Osteocyte (in vitro differentiated cells): ENCODE measurements around the gene BANF2. TPM values are rescaled to one million over a fixed set of nuclear protein-coding genes. Genes with fewer than 3 reads are reported as not detected.

Experiments used
- DNase-seq: peaks from one replicate; pipeline ENCODE4 v3.0.0; 2021; ENCODE audit warnings: mixed read lengths; ENCODE audit not compliant: unreplicated experiment; ENCODE audit errors: extremely low spot score
- H3K27ac Mint-ChIP-seq: one replicate; pipeline ENCODE4 v1.8.0; 2021; ENCODE audit warnings: mild to moderate bottlenecking, mixed read lengths; ENCODE audit not compliant: unreplicated experiment
- H3K27me3 Mint-ChIP-seq: one replicate; pipeline ENCODE4 v1.8.0; 2021; ENCODE audit warnings: mixed read lengths; ENCODE audit not compliant: unreplicated experiment
- H3K36me3 Mint-ChIP-seq: one replicate; pipeline ENCODE4 v1.8.0; 2021; ENCODE audit warnings: mixed read lengths; ENCODE audit not compliant: unreplicated experiment
- H3K4me1 Mint-ChIP-seq: one replicate; pipeline ENCODE4 v1.8.0; 2021; ENCODE audit warnings: mixed read lengths; ENCODE audit not compliant: unreplicated experiment
- H3K4me3 Mint-ChIP-seq: one replicate; pipeline ENCODE4 v1.8.0; 2021; ENCODE audit warnings: mild to moderate bottlenecking, moderate library complexity, mixed read lengths; ENCODE audit not compliant: unreplicated experiment
- H3K9me3 Mint-ChIP-seq: one replicate; pipeline ENCODE4 v1.8.0; 2021; ENCODE audit warnings: mixed read lengths; ENCODE audit not compliant: unreplicated experiment
- total RNA-seq: library from RNA; stranded (reverse); gene quantifications from 2 replicates; pipeline ENCODE4 v1.2.1, GENCODE V29; 2021
- TF ChIP-seq, protein P1 (sequence below): fragments of 200-600 bp; sonication (generic); IDR thresholded peaks from 2 replicates; pipeline ENCODE4 v1.5.0; 2021; ENCODE audit warnings: antibody characterized with exemption, mild to moderate bottlenecking, moderate library complexity

BANF2 gene
- total RNA-seq, 1 donor from 2014 or later = not detected

DNA sequence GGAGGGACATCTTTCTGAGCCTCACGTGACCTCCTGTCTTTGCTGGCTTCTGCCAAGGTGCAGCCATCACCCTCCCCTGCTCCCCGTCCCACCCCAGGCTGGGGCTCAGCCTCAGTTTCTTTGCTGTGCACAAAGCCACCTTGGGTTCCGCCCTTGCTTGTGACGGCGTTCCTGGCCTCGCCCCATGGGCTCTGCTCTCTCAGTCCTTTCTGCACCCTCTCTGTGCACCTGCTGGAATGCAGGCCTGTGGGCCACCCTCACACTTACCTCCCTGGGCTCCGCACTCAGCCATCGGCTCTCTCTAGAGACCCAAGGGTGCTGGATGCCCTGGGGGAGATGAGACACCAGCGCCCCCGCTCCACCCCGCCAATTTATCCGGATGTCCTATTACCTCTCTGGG, 28.3 kb downstream of the BANF2 start:
- TF ChIP-seq, protein P1, sequence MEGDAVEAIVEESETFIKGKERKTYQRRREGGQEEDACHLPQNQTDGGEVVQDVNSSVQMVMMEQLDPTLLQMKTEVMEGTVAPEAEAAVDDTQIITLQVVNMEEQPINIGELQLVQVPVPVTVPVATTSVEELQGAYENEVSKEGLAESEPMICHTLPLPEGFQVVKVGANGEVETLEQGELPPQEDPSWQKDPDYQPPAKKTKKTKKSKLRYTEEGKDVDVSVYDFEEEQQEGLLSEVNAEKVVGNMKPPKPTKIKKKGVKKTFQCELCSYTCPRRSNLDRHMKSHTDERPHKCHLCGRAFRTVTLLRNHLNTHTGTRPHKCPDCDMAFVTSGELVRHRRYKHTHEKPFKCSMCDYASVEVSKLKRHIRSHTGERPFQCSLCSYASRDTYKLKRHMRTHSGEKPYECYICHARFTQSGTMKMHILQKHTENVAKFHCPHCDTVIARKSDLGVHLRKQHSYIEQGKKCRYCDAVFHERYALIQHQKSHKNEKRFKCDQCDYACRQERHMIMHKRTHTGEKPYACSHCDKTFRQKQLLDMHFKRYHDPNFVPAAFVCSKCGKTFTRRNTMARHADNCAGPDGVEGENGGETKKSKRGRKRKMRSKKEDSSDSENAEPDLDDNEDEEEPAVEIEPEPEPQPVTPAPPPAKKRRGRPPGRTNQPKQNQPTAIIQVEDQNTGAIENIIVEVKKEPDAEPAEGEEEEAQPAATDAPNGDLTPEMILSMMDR = no peak
- DNase-seq = no peak
- Mint-ChIP-seq H3K27me3 (peaks cover 27% of the 10 kb centered on the region), H3K4me1 (peaks cover 2% of the 10 kb centered on the region), H3K36me3 (no peaks in the 10 kb centered on the region), H3K4me3 (no peak overlapping the region), H3K27ac (no peak overlapping the region), H3K9me3 (no peaks in the 10 kb centered on the region)

DNA sequence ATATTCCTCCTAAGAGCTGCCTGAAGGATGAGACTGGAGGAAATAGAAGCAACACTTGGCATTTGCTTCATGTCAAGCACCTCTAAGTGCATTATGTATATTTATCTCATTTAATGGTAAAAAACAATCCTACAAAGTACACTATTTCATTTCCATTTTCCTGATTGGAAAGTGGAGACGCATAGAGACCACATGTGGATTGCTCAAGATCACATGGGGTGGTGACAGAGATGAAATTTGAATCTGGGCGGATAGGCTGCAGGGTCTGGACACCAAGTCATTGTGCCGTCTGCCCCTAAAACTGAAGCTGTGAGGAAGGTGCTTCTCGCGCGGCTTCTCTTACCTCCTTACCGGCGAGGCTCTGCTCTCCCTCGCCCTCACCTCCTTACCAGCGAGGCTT, 30.3 kb downstream of the BANF2 start:
- TF ChIP-seq, protein P1 = no peak

DNA sequence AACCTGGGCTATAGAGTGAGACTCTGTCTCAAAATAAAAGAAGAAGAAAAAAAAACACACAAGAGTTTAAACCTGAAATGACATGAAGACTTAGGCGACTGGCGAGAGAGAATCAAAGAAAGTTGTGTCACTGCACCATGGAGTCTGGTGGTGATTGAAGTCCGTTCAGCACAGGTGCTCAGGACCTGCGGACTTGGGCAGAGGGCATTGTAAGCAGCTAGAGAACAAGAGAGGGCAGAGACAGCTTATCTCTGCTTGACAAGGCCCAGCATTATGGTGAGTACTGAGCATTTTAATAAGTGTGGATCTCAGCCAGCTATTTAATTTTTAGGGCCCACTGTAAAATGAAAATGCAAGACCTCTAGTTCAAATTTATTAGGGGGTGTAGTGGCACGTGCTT, 31.5 kb downstream of the BANF2 start:
- no peaks in the 10 kb centered on the region for H3K9me3 Mint-ChIP-seq

More for the DNA sequence above, 30.3 kb downstream of the BANF2 start:
- peaks cover 22% of the 10 kb centered on the region for H3K27me3 Mint-ChIP-seq
- H3K36me3 Mint-ChIP-seq = no peaks in the 10 kb centered on the region
- no peaks in the 10 kb centered on the region for H3K9me3 Mint-ChIP-seq
- no peak for DNase-seq
- peaks cover 9% of the 10 kb centered on the region for H3K4me1 Mint-ChIP-seq
- H3K27ac Mint-ChIP-seq = no peak overlapping the region
- H3K4me3 Mint-ChIP-seq = no peak overlapping the region

DNA sequence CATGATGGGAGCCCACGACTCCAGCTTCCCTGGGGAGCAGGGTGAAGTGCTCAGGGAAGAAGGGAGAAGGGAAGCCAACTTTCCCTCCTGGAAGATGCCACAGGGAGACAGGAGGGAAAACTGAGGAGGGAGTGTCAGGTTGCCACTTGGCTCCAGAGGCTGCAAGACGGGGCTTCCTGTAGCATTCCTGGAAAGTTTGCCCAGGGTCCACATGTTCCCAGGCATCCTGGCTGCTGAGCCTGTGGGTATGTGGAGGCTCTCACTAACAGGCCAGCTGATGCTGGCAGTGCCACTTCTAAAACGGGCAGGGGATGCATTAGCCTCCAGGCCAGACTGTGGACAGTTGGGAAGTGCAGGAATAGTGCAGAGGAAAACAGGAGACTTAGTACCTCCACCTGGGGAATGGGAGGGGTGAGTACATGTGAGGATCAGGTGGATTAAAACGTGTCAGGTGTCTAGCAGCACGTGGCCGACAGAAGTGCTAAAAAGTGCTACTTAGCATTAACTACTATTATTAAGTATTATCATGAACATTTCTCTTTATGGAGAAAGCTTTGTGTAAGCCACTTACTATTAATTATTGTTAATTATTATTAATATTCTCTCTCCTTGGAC, 33.2 kb downstream of the BANF2 start:
- DNase-seq = no peak
- TF ChIP-seq, protein P1 = no peak
- H3K27ac Mint-ChIP-seq = no peak overlapping the region
- H3K27me3 Mint-ChIP-seq = peaks cover 15% of the 10 kb centered on the region
- H3K4me3 Mint-ChIP-seq = no peak overlapping the region
- H3K4me1 Mint-ChIP-seq = peaks cover 13% of the 10 kb centered on the region
- no peaks in the 10 kb centered on the region for H3K36me3 Mint-ChIP-seq
- H3K9me3 Mint-ChIP-seq = peaks cover 2% of the 10 kb centered on the region

More for the DNA sequence above, 31.5 kb downstream of the BANF2 start:
- no peak overlapping the region for H3K27ac Mint-ChIP-seq
- TF ChIP-seq, protein P1 = no peak
- H3K27me3 Mint-ChIP-seq = peaks cover 22% of the 10 kb centered on the region
- H3K4me1 Mint-ChIP-seq = peaks cover 13% of the 10 kb centered on the region
- no peaks in the 10 kb centered on the region for H3K36me3 Mint-ChIP-seq
- DNase-seq = no peak
- no peak overlapping the region for H3K4me3 Mint-ChIP-seq

DNA sequence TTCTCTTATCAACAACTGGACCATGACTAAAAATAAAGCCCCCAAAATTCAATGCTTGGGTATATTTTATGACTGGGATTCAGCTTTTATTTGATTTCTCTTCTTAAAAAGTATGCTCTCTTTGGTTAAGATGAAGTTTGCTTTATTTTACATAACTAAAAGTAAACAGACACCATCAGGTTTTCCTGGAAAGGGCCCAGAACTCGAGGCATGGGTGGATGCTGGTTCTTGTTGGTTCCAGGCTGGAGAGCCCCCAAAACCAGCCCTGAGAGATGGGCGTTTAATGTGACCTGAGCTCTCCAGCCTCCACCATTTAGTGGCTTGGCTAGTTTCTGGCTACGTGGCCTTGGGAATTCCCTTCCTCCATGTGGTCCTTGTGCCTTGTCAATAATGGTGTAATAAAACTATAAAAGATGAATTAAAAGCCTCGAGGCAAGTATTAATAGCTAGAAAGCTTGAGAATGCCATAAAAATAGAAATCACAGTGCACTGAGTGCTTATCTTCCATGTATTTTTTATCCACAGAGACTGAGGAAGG, 34.1 kb downstream of the BANF2 start:
- H3K27ac Mint-ChIP-seq = no peak overlapping the region
- peaks cover 6% of the 10 kb centered on the region for H3K9me3 Mint-ChIP-seq
- peaks cover 8% of the 10 kb centered on the region for H3K27me3 Mint-ChIP-seq
- peaks cover 13% of the 10 kb centered on the region for H3K4me1 Mint-ChIP-seq
- TF ChIP-seq, protein P1 = no peak
- no peak for DNase-seq
- H3K36me3 Mint-ChIP-seq = no peaks in the 10 kb centered on the region
- no peak overlapping the region for H3K4me3 Mint-ChIP-seq
